T47D (cell line): ENCODE results near the gene IL5.
A peak's percentile ranks its signal among the peaks of the same experiment; 100 is the strongest.
"Not testable (repeated sequence)": the region's sequence is repeated elsewhere in the genome, so short reads cannot be mapped to it uniquely, and the experiment has no call there.

ENCODE experiments used
- DNase-seq, 2 experiments: peaks; one replicate each; pipeline versions ENCODE4 v3.0.0 to v3.0.0-alpha.2; 2011 to 2012; ENCODE audit warnings: low read depth in 1 of 2, low spot score in 1 of 2
- JUND ChIP-seq: IDR thresholded peaks from 2 replicates; pipeline ENCODE4 v1.6.1; 2012; ENCODE audit warnings: low read depth
- in situ Hi-C: cut with HindIII; loops from 2 replicates; pipeline ENCODE4 v1.10.0; 2016; ENCODE audit warnings: low sequenced_read_pairs, low pct_unique_long_range_greater_than_20kb

Gene IL5

GRCh38 chr5:132525299-132525724 lies 18.0 kb downstream of the IL5 start:
- no peak for TF ChIP-seq JUND
- DNase-seq = no peak
- in situ Hi-C loops = no loop called here

GRCh38 chr5:132524877-132525276 lies 18.4 kb downstream of the IL5 start:
- DNase-seq, in situ Hi-C loops: not testable (repeated sequence)

GRCh38 chr5:132522067-132522466 lies 21.3 kb downstream of the IL5 start:
- DNase-seq, in situ Hi-C loops: not testable (repeated sequence)

- in situ Hi-C loops, DNase-seq: not testable (repeated sequence)
These were observed 29.5 kb downstream of the IL5 start for GRCh38 chr5:132513618-132514336.

GRCh38 chr5:132510076-132510475 lies 33.2 kb downstream of the IL5 start:
- no peak for DNase-seq
- no peak for TF ChIP-seq JUND
- in situ Hi-C loops = no loop called here

- in situ Hi-C loops = no loop called here
- no peak for TF ChIP-seq JUND
- DNase-seq = peak; percentile 64 to 82
These were observed 37.1 kb downstream of the IL5 start for GRCh38 chr5:132506094-132506692.

- in situ Hi-C loops = no loop called here
- TF ChIP-seq JUND = no peak
- DNase-seq = no peak
These were observed 37.7 kb downstream of the IL5 start for GRCh38 chr5:132505641-132506040.

GRCh38 chr5:132504746-132505145 lies 38.6 kb downstream of the IL5 start:
- in situ Hi-C loops = no loop called here
- no peak for TF ChIP-seq JUND
- DNase-seq = no peak

GRCh38 chr5:132503244-132503643 lies 40.1 kb downstream of the IL5 start:
- TF ChIP-seq JUND = no peak
- no peak for DNase-seq
- in situ Hi-C loops = no loop called here

- no peak for TF ChIP-seq JUND
- in situ Hi-C loops = no loop called here
- DNase-seq = no peak
These were observed 41.1 kb downstream of the IL5 start for GRCh38 chr5:132501961-132502931.

GRCh38 chr5:132501629-132501956 lies 41.7 kb downstream of the IL5 start:
- DNase-seq = no peak
- TF ChIP-seq JUND = no peak
- in situ Hi-C loops = no loop called here

- in situ Hi-C loops = no loop called here
- no peak for TF ChIP-seq JUND
- peak in 1 of 2 experiments; percentile 70 for DNase-seq
These were observed 42.2 kb downstream of the IL5 start for GRCh38 chr5:132500931-132501628.
